Mammary epithelial cell (primary cell): ENCODE data around the gene FUBP3.

Source experiments
- EZH2 ChIP-seq: IDR thresholded peaks from 2 replicates; pipeline ENCODE4 v1.6.1; 2012; ENCODE audit warnings: low read length, inconsistent platforms, borderline replicate concordance
- TF ChIP-seq, protein P1 (sequence below), 2 donors: IDR thresholded peaks in 1 of 2; conservative IDR thresholded peaks in 1 of 2; 2 replicates each; pipeline ENCODE4 v1.5.1; 2011 to 2012; ENCODE audit warnings: inconsistent platforms in 2 of 2, low read length in 2 of 2, mild to moderate bottlenecking in 2 of 2, control low read depth in 1 of 2, low read depth in 1 of 2; ENCODE audit not compliant: insufficient read depth in 1 of 2; ENCODE audit errors: extremely low read depth in 1 of 2

DNA sequence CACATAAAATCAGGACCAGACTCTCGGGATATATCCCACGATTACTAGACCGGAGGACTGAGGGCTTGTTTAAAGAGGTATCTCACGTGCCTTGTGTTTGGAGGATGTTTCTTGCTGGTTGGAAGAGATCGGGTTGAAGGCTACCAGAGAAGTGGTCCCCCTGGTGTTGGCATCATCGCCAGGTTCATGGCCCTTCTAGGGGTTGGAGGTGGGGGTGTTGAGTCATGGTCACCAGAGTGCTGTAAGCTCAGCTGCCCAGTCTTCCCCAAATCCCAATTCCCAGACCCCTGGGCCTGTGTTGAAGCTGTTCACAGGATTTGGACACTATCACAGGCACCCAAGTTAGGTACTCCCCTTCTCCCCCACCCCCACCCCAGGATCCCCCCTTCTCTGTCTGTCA is 55.9 kb downstream of the FUBP3 start:
- TF ChIP-seq, protein P1, sequence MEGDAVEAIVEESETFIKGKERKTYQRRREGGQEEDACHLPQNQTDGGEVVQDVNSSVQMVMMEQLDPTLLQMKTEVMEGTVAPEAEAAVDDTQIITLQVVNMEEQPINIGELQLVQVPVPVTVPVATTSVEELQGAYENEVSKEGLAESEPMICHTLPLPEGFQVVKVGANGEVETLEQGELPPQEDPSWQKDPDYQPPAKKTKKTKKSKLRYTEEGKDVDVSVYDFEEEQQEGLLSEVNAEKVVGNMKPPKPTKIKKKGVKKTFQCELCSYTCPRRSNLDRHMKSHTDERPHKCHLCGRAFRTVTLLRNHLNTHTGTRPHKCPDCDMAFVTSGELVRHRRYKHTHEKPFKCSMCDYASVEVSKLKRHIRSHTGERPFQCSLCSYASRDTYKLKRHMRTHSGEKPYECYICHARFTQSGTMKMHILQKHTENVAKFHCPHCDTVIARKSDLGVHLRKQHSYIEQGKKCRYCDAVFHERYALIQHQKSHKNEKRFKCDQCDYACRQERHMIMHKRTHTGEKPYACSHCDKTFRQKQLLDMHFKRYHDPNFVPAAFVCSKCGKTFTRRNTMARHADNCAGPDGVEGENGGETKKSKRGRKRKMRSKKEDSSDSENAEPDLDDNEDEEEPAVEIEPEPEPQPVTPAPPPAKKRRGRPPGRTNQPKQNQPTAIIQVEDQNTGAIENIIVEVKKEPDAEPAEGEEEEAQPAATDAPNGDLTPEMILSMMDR (conservative IDR thresholded peaks at IDR 0.05 in 1 of 2, IDR thresholded peaks at IDR 0.05 in 1 of 2; ENCODE audit: extremely low read depth in 1 of 2, insufficient read depth in 1 of 2, low read depth in 1 of 2, low read length in 2 of 2), result no peak
- TF ChIP-seq EZH2, result no peak
